Glutamatergic neuron (in vitro differentiated cells): Measurements from ENCODE around the gene IL11. TPM values are rescaled to one million over a fixed set of nuclear protein-coding genes. Genes with fewer than 3 reads are reported as not detected.
"Not testable (repeated sequence)": the region's sequence is repeated elsewhere in the genome, so short reads cannot be mapped to it uniquely, and the experiment has no call there.

Experiments used
- DNase-seq: peaks from one replicate; pipeline ENCODE4 v3.0.0; 2022
- H3K27ac Mint-ChIP-seq: one replicate; pipeline ENCODE4 v1.8.0; 2020; ENCODE audit warnings: mild to moderate bottlenecking, mixed read lengths, inconsistent platforms; ENCODE audit not compliant: unreplicated experiment
- H3K27me3 Mint-ChIP-seq: one replicate; pipeline ENCODE4 v1.8.0; 2020; ENCODE audit warnings: mild to moderate bottlenecking, moderate library complexity, mixed read lengths, inconsistent platforms; ENCODE audit not compliant: unreplicated experiment
- H3K36me3 Mint-ChIP-seq: one replicate; pipeline ENCODE4 v1.8.0; 2020; ENCODE audit warnings: mild to moderate bottlenecking, mixed read lengths, inconsistent platforms; ENCODE audit not compliant: unreplicated experiment
- H3K4me1 Mint-ChIP-seq: one replicate; pipeline ENCODE4 v1.8.0; 2020; ENCODE audit warnings: mild to moderate bottlenecking, low read depth, mixed read lengths, inconsistent platforms; ENCODE audit not compliant: unreplicated experiment
- H3K4me3 Mint-ChIP-seq: one replicate; pipeline ENCODE4 v1.8.0; 2020; ENCODE audit warnings: mild to moderate bottlenecking, mixed read lengths, inconsistent platforms; ENCODE audit not compliant: unreplicated experiment
- H3K9me3 Mint-ChIP-seq: one replicate; pipeline ENCODE4 v1.8.0; 2020; ENCODE audit warnings: mild to moderate bottlenecking, moderate library complexity, mixed read lengths, inconsistent platforms; ENCODE audit not compliant: unreplicated experiment
- CTCF ChIP-seq: fragments of 200-600 bp; sonication (generic); IDR thresholded peaks from one replicate; pipeline ENCODE4 v1.5.0; 2021; ENCODE audit not compliant: partially characterized antibody, unreplicated experiment
- total RNA-seq: library from RNA; stranded (reverse); fragmentation: NEBNext Ultra II Directional; extraction: Animal tissue kit (Norgen Biotek cat#: 25700); gene quantifications from one replicate; pipeline ENCODE4 v1.2.1, GENCODE V29; 2021; ENCODE audit not compliant: unreplicated experiment

IL11 gene
- total RNA-seq, 1 donor from 2014 or later: 18.1 TPM

DNA sequence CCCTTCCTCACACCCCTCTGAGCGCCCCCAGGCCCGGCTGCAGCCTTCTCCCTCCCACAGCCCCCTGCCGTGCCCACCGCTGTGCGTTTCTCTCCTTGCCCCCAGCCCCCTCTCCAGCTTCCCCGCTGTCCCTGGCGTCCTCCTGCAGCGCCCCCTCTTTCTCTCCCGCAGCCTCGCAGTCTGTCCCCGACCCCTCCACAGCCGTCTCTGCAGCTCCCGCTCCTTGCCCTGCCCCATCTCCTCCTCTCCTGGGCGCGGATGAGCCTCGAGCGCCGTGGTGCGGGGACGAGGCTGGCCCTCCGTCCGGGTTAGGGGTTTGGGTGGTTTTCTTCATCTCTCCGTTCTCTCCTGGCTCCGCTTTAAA is 29.5 kb downstream of the IL11 start:
- Mint-ChIP-seq H3K27ac (peak overlapping the region; percentile 76), H3K9me3 (peaks cover 14% of the 10 kb centered on the region), H3K36me3 (peaks cover 3% of the 10 kb centered on the region), H3K4me3 (peak overlapping the region; percentile 78), H3K27me3 (peaks cover 24% of the 10 kb centered on the region), H3K4me1 (peaks cover 17% of the 10 kb centered on the region)
- TF ChIP-seq CTCF: no peak
- DNase-seq: peak; percentile 71

DNA sequence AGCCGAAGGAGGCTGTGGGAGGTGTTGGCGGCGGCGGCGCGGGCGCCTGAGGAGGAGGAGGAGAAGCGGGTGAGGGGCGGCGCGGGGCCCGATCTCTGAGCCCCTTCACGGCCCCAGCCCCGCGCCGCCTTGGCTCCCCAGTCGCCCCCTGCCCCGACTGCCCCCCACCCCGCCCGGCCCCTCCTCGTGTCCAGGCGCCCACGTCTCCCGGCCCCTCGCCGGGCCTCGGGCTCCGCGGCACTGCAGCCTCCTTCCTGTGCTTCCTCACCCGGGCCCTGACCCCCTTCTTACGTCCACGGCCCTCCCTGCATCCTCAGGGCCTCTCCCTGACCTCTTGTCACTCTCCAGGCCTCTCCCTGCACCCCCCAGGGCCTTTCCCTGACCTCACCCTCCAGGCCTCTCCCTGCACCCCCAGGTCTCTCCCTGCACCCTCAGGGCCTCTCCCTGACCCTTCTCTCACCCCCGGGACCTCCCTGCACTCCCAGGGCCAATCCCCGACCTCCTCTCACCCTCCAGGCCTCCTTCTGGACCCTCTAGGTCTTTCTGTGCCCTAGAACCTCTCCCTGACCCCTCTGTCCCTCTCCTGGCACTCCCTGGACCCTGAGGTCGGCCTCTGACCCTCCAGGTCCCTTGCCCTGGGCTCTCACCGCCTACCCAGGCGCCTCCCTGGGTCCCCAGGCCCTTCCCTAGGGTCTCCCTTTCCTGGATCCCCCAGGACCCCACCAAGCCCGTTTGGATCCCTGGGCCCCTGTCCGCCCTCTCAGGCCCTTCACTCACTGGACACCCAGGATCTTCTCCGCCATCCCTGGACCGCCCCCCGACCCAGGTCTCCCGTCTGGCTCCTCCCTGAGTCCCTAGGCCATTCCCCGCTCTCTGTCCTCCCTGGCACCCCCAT is 30.1 kb downstream of the IL11 start:
- peak overlapping the region; percentile 100 for H3K27ac Mint-ChIP-seq
- H3K36me3 Mint-ChIP-seq: peaks cover 3% of the 10 kb centered on the region
- H3K4me1 Mint-ChIP-seq: peaks cover 11% of the 10 kb centered on the region
- no peak for TF ChIP-seq CTCF
- peak overlapping the region; percentile 91 for H3K4me3 Mint-ChIP-seq
- peaks cover 14% of the 10 kb centered on the region for H3K9me3 Mint-ChIP-seq
- H3K27me3 Mint-ChIP-seq: peaks cover 21% of the 10 kb centered on the region
- peak; percentile 54 for DNase-seq

- Mint-ChIP-seq H3K4me1 (peaks cover 7% of the 10 kb centered on the region), H3K4me3 (peak within 1 kb of the TSS; percentile 91), H3K36me3 (peaks cover 3% of the 10 kb centered on the region), H3K27ac (peak within 1 kb of the TSS; percentile 100), H3K9me3 (peaks cover 14% of the 10 kb centered on the region), H3K27me3 (peaks cover 18% of the 10 kb centered on the region)
- peak; percentile 100 for DNase-seq
- TF ChIP-seq CTCF: no peak
Observed at GRCh38 chr19:55339105-55339888, 31.0 kb downstream of the IL11 start, which contains the start of gene KMT5C. Gene KMT5C, plus strand, starts transcription at chr19:55339876. Its CDS starts 2,061 bp downstream, at chr19:55341937.

GRCh38 chr19:55336101-55336500 is 34.2 kb downstream of the IL11 start:
- Mint-ChIP-seq H3K4me3 (no peak overlapping the region), H3K4me1 (peaks cover 5% of the 10 kb centered on the region), H3K27ac (peak overlapping the region; percentile 52), H3K9me3 (peaks cover 14% of the 10 kb centered on the region), H3K36me3 (peaks cover 3% of the 10 kb centered on the region), H3K27me3 (peaks cover 16% of the 10 kb centered on the region)
- TF ChIP-seq CTCF: no peak
- no peak for DNase-seq

DNA sequence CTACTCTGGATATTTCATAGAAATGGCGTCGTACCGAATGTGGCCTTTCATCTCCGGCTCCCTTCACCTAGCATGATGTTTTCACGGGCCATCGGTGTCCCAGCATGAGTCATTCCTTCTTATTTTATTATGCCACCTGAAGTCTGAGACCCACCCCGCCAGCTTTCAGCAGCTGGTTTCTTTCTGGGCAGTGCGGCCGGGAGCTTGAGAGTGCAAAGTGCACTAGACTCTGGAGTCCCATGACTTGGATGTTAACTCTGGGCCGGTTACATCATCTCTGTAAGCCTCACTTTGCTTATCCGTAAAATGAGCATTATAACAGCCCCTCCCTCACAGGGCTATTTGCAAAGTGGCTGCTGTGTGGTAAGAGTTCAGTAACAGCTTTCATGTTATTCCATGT is 36.4 kb downstream of the IL11 start:
- H3K4me1 Mint-ChIP-seq: peaks cover 5% of the 10 kb centered on the region
- peaks cover 11% of the 10 kb centered on the region for H3K27me3 Mint-ChIP-seq
- no peak for DNase-seq
- H3K36me3 Mint-ChIP-seq: no peaks in the 10 kb centered on the region
- no peak for TF ChIP-seq CTCF
- no peak overlapping the region for H3K4me3 Mint-ChIP-seq
- no peak overlapping the region for H3K27ac Mint-ChIP-seq
- peaks cover 11% of the 10 kb centered on the region for H3K9me3 Mint-ChIP-seq

GRCh38 chr19:55329791-55330190 is 40.5 kb downstream of the IL11 start:
- H3K27ac Mint-ChIP-seq, H3K4me3 Mint-ChIP-seq, H3K9me3 Mint-ChIP-seq, DNase-seq, H3K4me1 Mint-ChIP-seq, H3K36me3 Mint-ChIP-seq, H3K27me3 Mint-ChIP-seq: not testable (repeated sequence)

DNA sequence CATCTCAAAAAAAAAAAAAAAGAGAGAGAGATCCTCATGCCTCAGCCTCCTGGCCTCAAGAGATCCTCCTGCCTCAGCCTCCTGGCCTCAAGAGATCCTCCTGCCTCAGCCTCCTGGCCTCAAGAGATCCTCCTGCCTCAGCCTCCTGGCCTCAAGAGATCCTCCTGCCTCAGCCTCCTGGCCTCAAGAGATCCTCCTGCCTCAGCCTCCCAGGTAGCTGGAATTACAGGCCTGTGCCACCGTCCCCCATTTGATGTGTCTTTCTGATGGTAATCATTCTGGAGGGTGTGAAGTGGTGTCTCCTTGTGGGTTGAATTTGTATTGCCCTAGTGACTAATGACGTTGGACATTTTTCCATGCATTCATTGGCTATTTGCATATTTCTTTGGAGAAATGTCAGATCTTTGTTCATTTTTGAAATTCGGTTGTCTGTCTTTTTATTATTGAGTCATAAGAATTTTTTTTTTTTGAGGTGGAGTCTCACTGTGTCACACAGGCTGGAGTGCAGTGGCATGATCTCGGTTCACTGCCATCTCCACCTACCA is 41.4 kb downstream of the IL11 start:
- H3K4me1 Mint-ChIP-seq, H3K4me3 Mint-ChIP-seq, H3K27ac Mint-ChIP-seq, H3K27me3 Mint-ChIP-seq, DNase-seq, H3K36me3 Mint-ChIP-seq, H3K9me3 Mint-ChIP-seq: not testable (repeated sequence)
